ENCODE measurements around the gene ATXN1.

ATXN1 gene

DNA sequence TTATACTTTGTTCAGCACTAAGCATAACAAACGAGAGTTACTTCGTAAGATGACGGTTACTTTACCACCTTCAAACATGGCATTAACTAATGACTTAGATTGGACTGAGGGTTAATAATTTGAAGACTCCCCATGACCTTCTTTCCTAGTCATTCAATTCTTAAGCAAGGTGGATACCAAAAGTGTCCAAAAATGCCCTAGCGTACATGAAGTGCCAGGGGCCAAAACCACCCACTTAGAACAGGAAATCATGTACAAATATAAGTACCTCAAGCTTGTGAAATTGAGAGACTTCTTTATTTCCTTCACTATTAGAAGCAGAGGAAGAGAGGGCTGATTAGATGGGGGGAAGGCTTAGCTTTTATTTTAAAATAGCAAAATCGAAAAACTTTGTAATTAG, 166.4 kb downstream of the ATXN1 start:
- DNase-seq (ENCODE audit: extremely low read depth, low read depth): no peak
- TF ChIP-seq, protein P1, sequence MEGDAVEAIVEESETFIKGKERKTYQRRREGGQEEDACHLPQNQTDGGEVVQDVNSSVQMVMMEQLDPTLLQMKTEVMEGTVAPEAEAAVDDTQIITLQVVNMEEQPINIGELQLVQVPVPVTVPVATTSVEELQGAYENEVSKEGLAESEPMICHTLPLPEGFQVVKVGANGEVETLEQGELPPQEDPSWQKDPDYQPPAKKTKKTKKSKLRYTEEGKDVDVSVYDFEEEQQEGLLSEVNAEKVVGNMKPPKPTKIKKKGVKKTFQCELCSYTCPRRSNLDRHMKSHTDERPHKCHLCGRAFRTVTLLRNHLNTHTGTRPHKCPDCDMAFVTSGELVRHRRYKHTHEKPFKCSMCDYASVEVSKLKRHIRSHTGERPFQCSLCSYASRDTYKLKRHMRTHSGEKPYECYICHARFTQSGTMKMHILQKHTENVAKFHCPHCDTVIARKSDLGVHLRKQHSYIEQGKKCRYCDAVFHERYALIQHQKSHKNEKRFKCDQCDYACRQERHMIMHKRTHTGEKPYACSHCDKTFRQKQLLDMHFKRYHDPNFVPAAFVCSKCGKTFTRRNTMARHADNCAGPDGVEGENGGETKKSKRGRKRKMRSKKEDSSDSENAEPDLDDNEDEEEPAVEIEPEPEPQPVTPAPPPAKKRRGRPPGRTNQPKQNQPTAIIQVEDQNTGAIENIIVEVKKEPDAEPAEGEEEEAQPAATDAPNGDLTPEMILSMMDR (IDR thresholded peaks at IDR 0.05; ENCODE audit: low read depth, low read length, missing control alignments): no peak
- no peak overlapping the region for H3K4me3 ChIP-seq (replicated peaks; ENCODE audit: low read depth, low read length)

DNA sequence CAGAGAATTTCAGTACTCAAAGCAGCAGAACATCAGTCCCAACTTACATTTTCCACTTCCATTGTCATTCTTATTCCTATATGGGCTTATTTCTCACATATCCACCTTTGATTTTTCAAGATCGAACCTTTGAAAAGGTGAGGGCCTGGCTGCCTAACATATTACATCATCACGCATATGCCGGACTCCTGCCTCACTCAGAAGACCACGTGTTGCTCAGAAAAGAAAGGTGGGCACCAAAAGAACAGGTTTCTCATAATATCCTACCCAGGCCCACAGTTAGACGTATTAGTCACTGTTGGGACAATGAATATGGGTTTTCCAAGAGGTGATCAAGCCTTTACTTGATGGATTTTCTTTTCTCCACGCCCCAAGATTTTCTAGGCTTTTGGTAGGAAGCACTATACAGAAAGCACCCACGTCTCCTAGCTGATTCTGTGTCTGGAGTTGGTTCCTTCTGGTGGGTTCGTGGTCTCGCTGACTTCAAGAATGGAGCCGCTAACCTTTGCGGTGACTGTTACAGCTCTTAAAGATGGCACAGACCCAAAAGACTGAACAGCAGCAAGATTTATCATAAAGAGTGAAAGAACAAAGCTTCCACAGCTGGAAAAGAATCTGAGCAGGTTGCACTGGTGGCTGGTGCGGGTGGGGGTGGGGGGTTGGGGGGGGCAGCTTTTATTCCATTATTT, 168.9 kb downstream of the ATXN1 start:
- no peak overlapping the region for H3K4me3 ChIP-seq (replicated peaks; ENCODE audit: low read depth, low read length)
- TF ChIP-seq, protein P1 (IDR thresholded peaks at IDR 0.05; ENCODE audit: low read depth, low read length, missing control alignments): no peak
- no peak for DNase-seq (ENCODE audit: extremely low read depth, low read depth)

DNA sequence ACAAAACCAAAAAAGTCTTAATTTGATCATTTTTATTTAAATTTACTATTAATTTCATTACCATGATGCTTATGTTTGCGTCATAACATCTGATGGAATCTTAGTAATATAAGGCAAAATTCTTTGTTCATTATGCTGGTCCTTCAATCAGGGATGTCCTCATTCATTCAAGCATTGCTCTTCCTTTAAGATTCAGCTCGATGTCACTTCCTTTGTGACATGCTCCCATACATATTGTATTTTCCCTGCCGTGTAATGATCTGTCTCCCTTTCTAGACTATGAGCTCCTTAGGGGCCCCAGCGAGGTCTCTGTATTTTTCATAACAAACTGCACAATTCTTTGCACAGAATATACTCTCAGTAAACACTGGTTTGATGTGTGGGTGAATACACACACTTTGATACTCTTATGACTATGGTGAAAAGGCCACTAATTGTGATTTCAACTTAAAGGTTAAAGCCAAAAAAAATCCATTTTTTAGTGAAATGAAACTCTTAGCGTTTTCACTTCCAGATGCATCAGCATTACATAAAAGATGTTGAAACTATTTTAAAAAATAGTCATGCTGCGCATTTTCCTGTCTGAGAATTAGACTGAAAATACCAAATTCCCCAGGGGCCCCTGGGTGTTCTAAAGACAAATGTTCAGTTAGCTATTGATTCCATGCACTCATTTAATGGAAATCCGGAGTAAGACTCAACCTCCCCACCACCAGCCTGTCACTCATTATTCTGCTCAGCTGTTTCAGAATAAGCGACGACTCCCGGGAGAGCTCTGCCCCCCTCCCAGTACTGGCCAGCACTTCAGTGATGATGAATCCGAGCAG, 169.7 kb downstream of the ATXN1 start:
- DNase-seq (ENCODE audit: extremely low read depth, low read depth): no peak
- no peak overlapping the region for H3K4me3 ChIP-seq (replicated peaks; ENCODE audit: low read depth, low read length)

DNA sequence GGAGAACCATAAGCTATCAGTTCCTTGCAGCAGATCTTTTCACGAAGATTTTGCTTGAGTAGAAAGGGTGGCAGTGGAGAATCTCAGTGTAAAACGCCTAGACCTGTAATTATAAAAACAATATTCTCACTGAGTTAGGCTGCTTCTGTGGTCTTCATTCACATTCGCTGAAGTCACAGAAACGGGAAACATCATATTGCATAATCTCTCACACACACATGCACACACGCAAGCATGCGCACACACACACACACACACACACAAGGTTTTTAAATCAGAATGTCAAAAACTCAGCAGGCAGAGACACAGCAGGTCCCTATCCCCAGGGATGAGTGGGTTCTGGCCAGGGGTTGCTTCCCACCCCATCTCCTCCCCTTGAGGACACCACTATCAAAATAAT, 175.5 kb downstream of the ATXN1 start:
- TF ChIP-seq, protein P1 (IDR thresholded peaks at IDR 0.05; ENCODE audit: low read depth, low read length, missing control alignments): no peak
- no peak for DNase-seq (ENCODE audit: extremely low read depth, low read depth)
- no peak overlapping the region for H3K4me3 ChIP-seq (replicated peaks; ENCODE audit: low read depth, low read length)

More for the DNA sequence above, 169.7 kb downstream of the ATXN1 start:
- TF ChIP-seq, protein P1 (IDR thresholded peaks at IDR 0.05; ENCODE audit: low read depth, low read length, missing control alignments): no peak

DNA sequence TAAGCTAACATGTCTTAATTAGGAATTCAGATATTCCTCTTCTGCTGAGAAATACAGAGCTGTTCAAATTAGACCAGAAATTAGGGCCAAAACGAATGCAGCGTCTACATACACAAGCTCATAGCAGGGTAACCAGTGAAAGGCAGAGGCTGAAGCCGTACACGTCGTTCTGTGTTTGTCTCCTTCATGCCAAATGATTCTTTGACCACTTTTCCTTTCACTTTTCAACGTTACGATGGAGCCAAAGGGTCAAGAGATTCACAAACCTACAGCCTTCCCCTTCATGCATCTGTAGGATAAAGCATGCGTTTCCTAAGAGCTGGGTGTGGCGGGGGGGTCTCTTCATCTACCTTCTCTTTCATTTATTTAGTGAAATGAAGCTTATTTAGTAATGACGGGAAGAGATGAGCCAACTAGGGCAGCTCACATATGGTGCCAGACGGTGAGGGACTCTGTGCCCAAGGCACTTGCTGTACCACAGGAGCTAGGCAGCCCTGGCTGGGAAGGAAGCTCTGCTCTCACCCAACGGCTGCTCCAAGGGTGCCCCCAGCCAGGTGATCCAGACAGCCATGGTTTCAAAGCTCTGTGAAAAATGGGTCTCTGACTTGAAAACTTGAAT, 178.0 kb downstream of the ATXN1 start:
- TF ChIP-seq, protein P1 (IDR thresholded peaks at IDR 0.05; ENCODE audit: low read depth, low read length, missing control alignments): no peak
- DNase-seq (ENCODE audit: extremely low read depth, low read depth): no peak
- H3K4me3 ChIP-seq (replicated peaks; ENCODE audit: low read depth, low read length): no peak overlapping the region

DNA sequence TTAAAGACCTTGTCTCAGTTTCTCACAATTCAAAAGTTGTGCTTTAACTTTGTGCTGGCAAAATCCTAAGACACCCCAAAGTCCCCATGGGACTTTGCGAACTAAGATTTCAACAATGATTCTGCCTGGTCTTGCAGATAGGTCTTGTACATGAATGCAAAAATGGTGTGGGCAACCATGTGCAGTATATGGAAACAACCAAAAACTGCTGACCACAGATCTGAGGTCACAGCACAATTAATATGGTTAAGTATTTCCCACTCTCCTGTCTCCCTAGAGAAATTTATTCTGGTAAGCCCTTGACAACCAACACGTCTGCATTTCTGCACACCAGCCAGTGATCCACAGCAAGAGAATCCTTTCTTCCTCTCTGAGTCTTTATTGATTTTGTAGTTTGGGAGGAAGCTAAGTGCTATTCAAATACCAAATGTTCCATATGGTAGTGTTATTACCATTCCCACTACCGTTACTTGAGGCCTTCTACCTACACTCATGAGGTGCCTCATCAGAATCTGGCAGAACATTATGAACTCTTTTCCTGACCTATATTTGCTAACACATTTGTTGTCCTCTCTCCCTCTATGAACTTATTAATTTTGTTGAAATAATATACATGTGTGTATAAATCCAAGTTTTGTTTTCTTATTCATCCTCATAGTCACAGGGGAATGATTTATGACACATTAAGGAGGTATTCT, 178.7 kb downstream of the ATXN1 start:
- no peak overlapping the region for H3K4me3 ChIP-seq (replicated peaks; ENCODE audit: low read depth, low read length)
- no peak for DNase-seq (ENCODE audit: extremely low read depth, low read depth)
- TF ChIP-seq, protein P1 (IDR thresholded peaks at IDR 0.05; ENCODE audit: low read depth, low read length, missing control alignments): no peak

All from HFF-Myc (cell line).